Measurements from ENCODE around the gene HDAC4.

Gene HDAC4

DNA sequence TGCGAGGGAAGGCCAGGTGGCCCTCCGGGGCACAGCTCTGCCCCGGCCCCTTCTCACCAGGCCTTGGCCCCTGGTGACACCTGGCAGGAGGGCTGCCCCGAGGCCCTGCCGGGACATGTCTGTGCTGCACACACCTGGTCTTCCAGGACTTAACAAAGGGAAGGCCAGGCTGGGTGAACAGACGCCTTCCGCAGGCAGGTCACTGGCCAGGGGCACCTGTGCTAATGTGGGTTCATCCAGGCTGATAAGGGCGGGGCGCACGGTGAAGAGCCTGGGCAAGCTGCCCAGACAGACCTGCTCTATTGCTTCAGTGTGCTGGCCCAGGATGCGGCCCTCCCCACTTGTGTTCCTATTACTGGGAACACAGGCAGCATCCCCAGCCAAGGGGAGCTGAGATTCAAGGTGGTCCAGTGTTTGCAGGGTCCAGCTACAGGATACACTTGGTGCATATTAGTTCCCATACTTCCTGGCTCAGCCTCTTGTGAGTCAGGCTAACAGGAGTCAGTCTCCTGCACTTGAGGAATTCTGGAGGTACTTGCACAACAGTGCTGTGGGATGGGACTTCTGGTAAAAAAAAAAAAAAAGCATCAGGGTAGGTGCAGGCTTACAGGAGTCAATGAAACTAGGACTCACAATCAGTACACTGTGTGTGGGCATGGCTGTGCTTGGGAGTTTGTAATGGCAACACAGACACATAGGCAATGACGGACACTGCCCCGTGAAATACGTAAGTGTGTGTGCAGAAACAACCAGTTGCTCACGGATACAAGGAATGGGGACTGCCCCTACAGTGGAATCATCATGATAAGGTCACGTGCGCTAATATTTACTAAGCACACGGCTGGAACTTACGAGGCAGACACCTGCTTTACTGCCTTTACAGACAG lies 291.5 kb downstream of the HDAC4 start:
- Histone ChIP-seq H3K27me3 (ENCODE audit: low read length) (no peaks in the 10 kb centered on the region), H3F3A (ENCODE audit: insufficient read depth) (no peaks in the 10 kb centered on the region), H3K79me2 (ENCODE audit: insufficient read depth, low read length) (no peaks in the 10 kb centered on the region), H3K4me2 (ENCODE audit: low read depth, low read length, poor library complexity, severe bottlenecking) (no peak overlapping the region), H3K9ac (ENCODE audit: low read length) (no peak overlapping the region), H3K9me3 (ENCODE audit: insufficient read depth, low read length) (no peaks in the 10 kb centered on the region), H4K20me1 (ENCODE audit: low read depth, low read length) (no peaks in the 10 kb centered on the region), H3K9me2 (replicated peaks; ENCODE audit: insufficient read depth, low read length) (no peaks in the 10 kb centered on the region), H2AFZ (ENCODE audit: low read depth, low read length, severe bottlenecking) (no peak overlapping the region), H3K4me3 (ENCODE audit: insufficient read depth, low read length, poor library complexity, severe bottlenecking) (no peak overlapping the region), H3K27ac (ENCODE audit: low read depth, low read length) (no peak overlapping the region), H3K36me3 (ENCODE audit: low read length) (no peaks in the 10 kb centered on the region)
- TF ChIP-seq, protein P1, sequence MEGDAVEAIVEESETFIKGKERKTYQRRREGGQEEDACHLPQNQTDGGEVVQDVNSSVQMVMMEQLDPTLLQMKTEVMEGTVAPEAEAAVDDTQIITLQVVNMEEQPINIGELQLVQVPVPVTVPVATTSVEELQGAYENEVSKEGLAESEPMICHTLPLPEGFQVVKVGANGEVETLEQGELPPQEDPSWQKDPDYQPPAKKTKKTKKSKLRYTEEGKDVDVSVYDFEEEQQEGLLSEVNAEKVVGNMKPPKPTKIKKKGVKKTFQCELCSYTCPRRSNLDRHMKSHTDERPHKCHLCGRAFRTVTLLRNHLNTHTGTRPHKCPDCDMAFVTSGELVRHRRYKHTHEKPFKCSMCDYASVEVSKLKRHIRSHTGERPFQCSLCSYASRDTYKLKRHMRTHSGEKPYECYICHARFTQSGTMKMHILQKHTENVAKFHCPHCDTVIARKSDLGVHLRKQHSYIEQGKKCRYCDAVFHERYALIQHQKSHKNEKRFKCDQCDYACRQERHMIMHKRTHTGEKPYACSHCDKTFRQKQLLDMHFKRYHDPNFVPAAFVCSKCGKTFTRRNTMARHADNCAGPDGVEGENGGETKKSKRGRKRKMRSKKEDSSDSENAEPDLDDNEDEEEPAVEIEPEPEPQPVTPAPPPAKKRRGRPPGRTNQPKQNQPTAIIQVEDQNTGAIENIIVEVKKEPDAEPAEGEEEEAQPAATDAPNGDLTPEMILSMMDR (IDR thresholded peaks at IDR 0.05; ENCODE audit: insufficient read depth, low read length, poor library complexity, severe bottlenecking) = no peak
- TF ChIP-seq EZH2phosphoT487 (conservative IDR thresholded peaks at IDR 0.05; ENCODE audit: low read length) = no peak

DNA sequence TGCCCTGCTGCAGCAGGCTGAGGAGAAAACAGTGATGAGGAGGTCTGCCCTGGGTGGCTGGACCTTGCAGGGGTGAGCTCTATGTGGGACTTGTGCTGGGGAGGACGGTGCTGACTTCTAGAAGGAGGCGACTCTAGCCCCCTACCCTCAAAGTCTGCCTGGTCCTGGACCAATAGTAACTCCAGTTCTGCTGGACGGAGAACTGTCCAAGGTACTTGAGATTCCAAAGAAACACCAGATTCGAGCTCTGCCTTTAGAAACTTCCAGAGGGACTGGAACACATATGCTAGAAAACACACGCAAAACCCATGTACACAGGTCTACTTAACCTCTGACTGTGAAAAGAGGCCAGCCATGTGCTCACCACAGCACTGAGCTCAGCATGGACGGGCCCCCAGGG lies 292.4 kb downstream of the HDAC4 start:
- TF ChIP-seq, protein P1 (IDR thresholded peaks at IDR 0.05; ENCODE audit: insufficient read depth, low read length, poor library complexity, severe bottlenecking) = no peak
- no peak for TF ChIP-seq EZH2phosphoT487 (conservative IDR thresholded peaks at IDR 0.05; ENCODE audit: low read length)
- no peaks in the 10 kb centered on the region for H3F3A ChIP-seq (ENCODE audit: insufficient read depth)
- H4K20me1 ChIP-seq (ENCODE audit: low read depth, low read length) = no peaks in the 10 kb centered on the region
- H3K9ac ChIP-seq (ENCODE audit: low read length) = no peak overlapping the region
- no peaks in the 10 kb centered on the region for H3K9me2 ChIP-seq (replicated peaks; ENCODE audit: insufficient read depth, low read length)
- no peak overlapping the region for H3K4me2 ChIP-seq (ENCODE audit: low read depth, low read length, poor library complexity, severe bottlenecking)
- no peak overlapping the region for H3K27ac ChIP-seq (ENCODE audit: low read depth, low read length)
- H2AFZ ChIP-seq (ENCODE audit: low read depth, low read length, severe bottlenecking) = no peak overlapping the region
- no peaks in the 10 kb centered on the region for H3K27me3 ChIP-seq (ENCODE audit: low read length)
- no peak overlapping the region for H3K4me3 ChIP-seq (ENCODE audit: insufficient read depth, low read length, poor library complexity, severe bottlenecking)
- no peaks in the 10 kb centered on the region for H3K36me3 ChIP-seq (ENCODE audit: low read length)
- no peaks in the 10 kb centered on the region for H3K9me3 ChIP-seq (ENCODE audit: insufficient read depth, low read length)
- no peaks in the 10 kb centered on the region for H3K79me2 ChIP-seq (ENCODE audit: insufficient read depth, low read length)

DNA sequence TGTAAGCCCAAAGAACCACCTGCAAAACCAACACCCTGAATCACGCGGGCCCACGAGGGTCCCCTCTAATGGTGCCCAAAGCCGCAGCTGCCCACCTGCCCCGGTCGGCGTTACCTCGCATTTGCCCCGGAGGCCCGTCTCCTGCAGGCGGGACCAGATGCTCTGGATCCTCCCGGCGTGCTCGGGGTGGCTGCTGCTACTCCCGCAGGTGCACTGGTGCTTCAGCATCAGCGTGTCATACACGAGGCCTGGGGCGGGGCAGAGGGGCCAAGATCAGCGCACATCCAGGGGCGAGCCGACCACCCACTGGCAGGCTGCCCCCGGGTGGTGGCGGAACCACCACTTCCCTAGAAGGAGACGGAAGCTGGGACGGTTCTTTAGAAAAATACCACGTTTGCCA lies 292.9 kb downstream of the HDAC4 start:
- Histone ChIP-seq H3K9me2 (replicated peaks; ENCODE audit: insufficient read depth, low read length) (no peaks in the 10 kb centered on the region), H3K9ac (ENCODE audit: low read length) (no peak overlapping the region), H3K36me3 (ENCODE audit: low read length) (no peaks in the 10 kb centered on the region), H3F3A (ENCODE audit: insufficient read depth) (no peaks in the 10 kb centered on the region), H3K79me2 (ENCODE audit: insufficient read depth, low read length) (no peaks in the 10 kb centered on the region), H3K27me3 (ENCODE audit: low read length) (no peaks in the 10 kb centered on the region), H3K4me2 (ENCODE audit: low read depth, low read length, poor library complexity, severe bottlenecking) (no peak overlapping the region), H3K4me3 (ENCODE audit: insufficient read depth, low read length, poor library complexity, severe bottlenecking) (no peak overlapping the region), H3K9me3 (ENCODE audit: insufficient read depth, low read length) (no peaks in the 10 kb centered on the region), H4K20me1 (ENCODE audit: low read depth, low read length) (no peaks in the 10 kb centered on the region), H2AFZ (ENCODE audit: low read depth, low read length, severe bottlenecking) (no peak overlapping the region), H3K27ac (ENCODE audit: low read depth, low read length) (no peak overlapping the region)
- TF ChIP-seq EZH2phosphoT487 (conservative IDR thresholded peaks at IDR 0.05; ENCODE audit: low read length) = no peak
- TF ChIP-seq, protein P1 (IDR thresholded peaks at IDR 0.05; ENCODE audit: insufficient read depth, low read length, poor library complexity, severe bottlenecking) = no peak
